Urothelium cell line (cell line): ENCODE data around the gene STAB1.

Source experiments
- DNase-seq: peaks from one replicate; pipeline ENCODE4 v3.0.0; 2011; ENCODE audit warnings: low spot score, mixed read lengths
- FAIRE-seq: peaks from 2 replicates; lab custom pipeline; 2011; peaks lifted over from hg19 to GRCh38; lab: Jason Lieb, UNC

The STAB1 gene

GRCh38 chr3:52503788-52504424 is 8.8 kb downstream of the STAB1 start:
- DNase-seq = no peak
- no peak for FAIRE-seq

GRCh38 chr3:52504977-52505376 is 9.8 kb downstream of the STAB1 start:
- DNase-seq (no peak), FAIRE-seq (no peak)

- DNase-seq (no peak), FAIRE-seq (no peak)
These were observed 11.3 kb downstream of the STAB1 start for GRCh38 chr3:52506266-52506966.

DNA sequence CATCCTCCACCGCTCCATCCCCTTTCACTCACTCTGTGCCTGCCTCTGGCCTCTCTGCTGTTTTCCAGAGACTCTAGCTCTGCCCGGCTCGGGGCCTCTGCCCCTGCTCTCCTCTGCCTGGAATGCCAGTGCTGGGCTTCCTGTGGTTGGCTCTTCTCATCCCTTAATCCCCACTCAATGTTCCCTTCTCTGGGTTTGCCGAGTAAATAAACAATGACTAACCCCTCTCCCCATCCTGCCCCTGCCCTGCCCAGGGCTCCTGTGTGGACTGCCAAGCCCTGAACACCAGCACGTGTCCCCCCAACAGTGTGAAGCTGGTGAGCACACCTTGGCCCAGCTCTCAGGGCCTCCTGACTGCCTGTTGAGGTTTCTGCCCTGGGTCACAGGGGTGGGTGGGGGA is 12.2 kb downstream of the STAB1 start:
- FAIRE-seq (peak; percentile 65), DNase-seq (peak; percentile 70)

DNA sequence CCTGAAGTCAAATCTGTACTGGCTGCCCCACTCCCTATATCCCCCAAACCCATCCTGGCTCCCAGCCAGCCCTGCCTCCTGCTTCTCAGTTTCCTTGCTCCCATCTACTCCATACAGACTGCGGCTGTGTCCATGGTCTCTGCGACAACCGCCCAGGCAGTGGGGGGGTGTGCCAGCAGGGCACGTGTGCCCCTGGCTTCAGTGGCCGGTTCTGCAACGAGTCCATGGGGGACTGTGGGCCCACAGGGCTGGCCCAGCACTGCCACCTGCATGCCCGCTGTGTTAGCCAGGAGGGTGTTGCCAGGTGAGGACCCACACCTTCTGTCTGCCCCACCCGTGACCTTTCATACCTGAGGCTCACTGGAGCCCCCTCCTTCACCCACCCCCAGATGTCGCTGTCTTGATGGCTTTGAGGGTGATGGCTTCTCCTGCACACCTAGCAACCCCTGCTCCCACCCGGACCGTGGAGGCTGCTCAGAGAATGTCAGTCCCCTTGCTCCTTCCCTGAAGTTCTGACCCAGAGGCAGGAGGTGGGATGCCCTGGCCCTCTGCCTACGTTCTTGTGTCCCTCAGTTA is 14.7 kb downstream of the STAB1 start:
- no peak for DNase-seq
- no peak for FAIRE-seq

- FAIRE-seq = no peak
These were observed 16.4 kb downstream of the STAB1 start for GRCh38 chr3:52511509-52511908.

DNA sequence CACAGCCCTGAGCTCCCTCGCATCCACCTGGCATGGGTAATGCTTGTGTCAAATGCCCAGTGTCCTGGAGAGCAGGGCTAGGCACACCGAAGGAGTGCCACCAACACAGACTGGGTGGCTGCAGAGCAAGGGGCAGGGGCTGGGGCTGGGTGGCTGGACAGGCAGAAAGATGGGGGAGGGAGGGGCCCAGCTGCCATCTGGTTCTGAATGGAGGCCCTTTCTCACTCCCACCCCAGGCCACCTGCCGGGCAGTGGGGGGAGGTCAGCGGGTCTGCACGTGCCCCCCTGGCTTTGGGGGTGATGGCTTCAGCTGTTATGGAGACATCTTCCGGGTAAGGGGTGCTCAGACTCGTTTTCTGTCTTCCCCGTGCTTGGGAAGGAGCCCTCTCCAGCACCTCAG is 17.0 kb downstream of the STAB1 start:
- FAIRE-seq = no peak
- DNase-seq = no peak

More at GRCh38 chr3:52511509-52511908, 16.4 kb downstream of the STAB1 start:
- DNase-seq = no peak

GRCh38 chr3:52512727-52513126 is 17.6 kb downstream of the STAB1 start:
- FAIRE-seq = no peak
- DNase-seq = no peak

DNA sequence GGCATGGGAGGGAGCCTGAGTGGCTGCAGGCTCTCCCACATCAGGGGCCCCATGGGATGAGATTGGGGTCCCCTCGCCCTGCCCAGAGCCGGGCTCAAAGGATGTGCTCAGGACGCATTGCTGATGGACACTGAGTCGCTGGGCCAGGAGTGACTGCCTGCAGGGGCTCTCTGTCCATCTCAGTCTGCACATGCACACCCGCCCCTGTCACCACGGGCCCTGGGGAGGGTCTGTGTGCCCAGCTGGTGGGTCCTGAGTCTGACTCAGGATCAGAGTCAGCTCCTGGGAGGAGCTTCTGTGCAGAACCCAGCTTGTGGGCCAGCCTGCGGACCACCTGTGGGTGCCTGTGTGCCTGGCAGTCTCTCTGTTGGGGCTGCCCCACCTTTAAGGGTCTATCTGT is 18.1 kb downstream of the STAB1 start:
- FAIRE-seq (no peak), DNase-seq (no peak)

GRCh38 chr3:52514576-52514975 is 19.4 kb downstream of the STAB1 start:
- DNase-seq (no peak), FAIRE-seq (no peak)

DNA sequence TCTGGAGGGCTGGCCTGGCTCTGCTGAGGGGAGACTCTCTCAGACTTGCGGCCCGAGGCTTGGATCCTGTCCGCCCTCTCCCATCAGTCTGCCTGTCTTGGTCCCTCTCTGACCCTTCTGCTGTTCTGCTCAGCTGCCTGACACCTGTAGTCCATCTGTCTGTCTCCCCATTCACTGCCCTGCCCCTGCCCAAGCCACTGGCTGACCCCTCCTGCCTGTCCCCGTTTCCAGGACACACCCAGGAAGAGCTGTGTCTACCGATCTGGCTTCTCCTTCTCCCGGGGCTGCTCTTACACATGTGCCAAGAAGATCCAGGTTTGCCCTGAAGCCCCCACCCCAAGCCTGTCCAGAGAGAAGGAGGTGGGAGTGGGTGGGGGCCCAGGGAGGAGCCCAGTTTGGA is 20.1 kb downstream of the STAB1 start:
- FAIRE-seq (no peak), DNase-seq (no peak)

DNA sequence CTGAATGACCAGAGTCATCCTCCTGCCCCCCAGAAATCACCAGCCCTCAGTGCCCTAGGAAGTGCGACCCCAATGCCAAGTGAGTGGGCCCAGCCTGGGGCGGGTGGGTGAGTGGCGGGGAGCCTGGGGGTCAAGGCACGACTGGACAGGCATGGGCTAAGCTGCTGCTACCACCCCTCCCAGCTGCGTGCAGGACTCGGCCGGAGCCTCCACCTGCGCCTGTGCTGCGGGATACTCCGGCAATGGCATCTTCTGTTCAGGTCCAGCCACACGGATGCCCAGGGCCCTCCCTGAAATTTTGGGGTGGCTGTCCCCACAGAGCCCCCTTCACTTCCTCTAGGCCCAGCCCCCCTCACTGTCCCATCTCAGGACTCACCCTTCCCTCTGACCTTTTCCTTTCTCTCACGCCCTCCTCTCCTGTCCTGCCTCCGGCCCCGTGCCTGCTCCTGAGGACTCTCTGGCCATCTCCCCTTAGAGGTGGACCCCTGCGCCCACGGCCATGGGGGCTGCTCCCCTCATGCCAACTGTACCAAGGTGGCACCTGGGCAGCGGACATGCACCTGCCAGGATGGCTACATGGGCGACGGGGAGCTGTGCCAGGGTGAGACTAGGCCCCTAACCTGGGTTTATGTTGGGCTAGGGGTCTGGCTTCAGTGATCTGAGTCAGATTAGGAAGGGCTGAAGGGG is 21.5 kb downstream of the STAB1 start:
- DNase-seq = no peak

GRCh38 chr3:52517796-52518722 is 22.9 kb downstream of the STAB1 start:
- DNase-seq (no peak), FAIRE-seq (peak; percentile 9)

More for the DNA sequence above, 21.5 kb downstream of the STAB1 start:
- no peak for FAIRE-seq

DNA sequence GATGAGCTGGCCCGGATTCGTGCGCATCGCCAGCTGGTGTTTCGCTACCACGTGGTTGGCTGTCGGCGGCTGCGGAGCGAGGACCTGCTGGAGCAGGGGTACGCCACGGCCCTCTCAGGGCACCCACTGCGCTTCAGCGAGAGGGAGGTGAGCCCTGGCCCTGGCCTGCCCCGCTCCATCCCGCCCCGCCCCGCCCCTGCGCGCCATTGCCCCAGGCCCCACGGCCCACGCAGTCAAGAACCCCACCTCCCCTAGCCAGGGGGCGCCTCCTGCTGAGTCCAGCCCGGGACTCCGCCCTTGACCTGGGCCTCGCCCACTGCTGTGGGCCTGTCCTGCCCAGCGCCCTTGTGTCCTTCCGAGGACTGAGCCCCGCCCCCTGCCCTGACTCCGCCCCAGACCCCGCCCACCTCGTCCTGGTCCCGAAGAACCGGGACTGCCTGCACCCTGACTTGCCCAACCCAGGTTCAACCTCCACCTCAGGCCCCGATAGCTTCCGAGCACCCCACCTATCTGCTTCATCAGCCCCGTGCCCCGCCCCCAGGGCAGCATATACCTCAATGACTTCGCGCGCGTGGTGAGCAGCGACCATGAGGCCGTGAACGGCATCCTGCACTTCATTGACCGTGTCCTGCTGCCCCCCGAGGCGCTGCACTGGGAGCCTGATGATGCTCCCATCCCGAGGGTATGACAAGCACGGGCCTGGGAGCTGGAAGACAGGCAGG is 23.7 kb downstream of the STAB1 start:
- FAIRE-seq (no peak), DNase-seq (no peak)

GRCh38 chr3:52519445-52520140 is 24.5 kb downstream of the STAB1 start:
- FAIRE-seq = peak; percentile 81

GRCh38 chr3:52520141-52520667 is 25.1 kb downstream of the STAB1 start:
- FAIRE-seq = no peak

More at GRCh38 chr3:52519445-52520140, 24.5 kb downstream of the STAB1 start:
- no peak for DNase-seq

GRCh38 chr3:52520716-52521487 is 25.8 kb downstream of the STAB1 start:
- FAIRE-seq (no peak), DNase-seq (no peak)

More at GRCh38 chr3:52520141-52520667, 25.1 kb downstream of the STAB1 start:
- no peak for DNase-seq

- DNase-seq = no peak
- no peak for FAIRE-seq
These were observed 26.3 kb downstream of the STAB1 start for GRCh38 chr3:52521488-52521824.
